ENCODE results near the gene DNAAF5. TPM values are rescaled to one million over a fixed set of nuclear protein-coding genes. Genes with fewer than 3 reads are reported as not detected.

Gene DNAAF5
- total RNA-seq, 1 experiment from 2014 or later = 37.1 TPM

DNA sequence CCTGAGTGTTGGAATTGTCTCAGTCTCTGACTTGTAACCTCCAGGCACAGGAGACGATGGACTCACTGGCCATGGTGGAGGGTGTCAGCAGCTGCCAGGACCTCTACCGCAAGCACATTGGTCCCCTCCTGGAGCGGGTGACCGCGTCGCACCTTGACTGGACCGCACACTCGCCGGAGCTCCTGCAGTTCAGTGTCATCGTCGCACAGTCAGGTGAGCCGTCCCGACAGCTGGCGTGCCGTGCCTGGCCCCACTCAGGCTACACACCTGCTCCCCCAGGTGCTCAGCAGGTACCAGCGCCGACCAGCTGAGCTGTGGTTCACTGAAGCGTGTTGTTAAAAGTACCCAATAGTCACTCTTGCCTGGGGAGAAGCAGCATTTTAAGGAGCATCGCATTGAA is 37.3 kb downstream of the DNAAF5 start:
- DNase-seq (ENCODE audit: extremely low read depth, low read depth) = no peak

DNA sequence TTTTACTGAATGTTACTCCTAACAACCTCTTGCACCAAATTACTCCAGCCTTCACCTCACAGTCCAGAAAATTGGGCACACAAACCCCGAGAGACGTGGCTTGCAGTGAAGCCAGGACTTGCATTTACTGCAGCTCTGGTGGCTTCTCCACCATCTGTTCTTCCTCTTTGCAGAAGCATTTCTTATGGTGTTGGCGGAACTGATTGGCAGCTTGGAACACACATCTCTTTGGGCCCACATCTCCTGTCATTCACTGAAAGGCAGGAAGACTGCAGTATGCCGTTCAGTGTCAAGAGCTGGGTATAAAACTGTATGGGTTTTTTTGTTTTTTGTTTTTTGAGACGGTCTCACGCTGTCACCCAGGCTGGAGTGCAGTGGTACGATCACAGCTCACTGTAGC is 38.9 kb downstream of the DNAAF5 start:
- DNase-seq (ENCODE audit: extremely low read depth, low read depth) = no peak

DNA sequence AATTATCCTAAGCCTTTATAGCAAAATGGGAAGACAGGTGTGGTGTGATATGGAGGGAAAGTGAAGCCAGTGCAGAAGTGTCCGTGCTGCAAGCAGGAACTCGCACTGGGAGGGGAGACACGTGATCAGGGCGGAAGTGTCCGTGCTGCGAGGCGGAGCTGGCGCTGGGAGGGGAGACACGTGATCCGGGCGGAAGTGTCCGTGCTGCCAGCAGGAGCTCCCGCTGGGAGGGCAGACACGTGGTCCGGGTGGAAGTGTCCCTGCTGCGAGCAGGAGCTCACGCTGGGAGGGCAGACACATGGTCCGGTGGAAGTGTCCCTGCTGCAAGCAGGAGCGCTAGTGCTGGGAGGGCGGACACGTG is 41.1 kb downstream of the DNAAF5 start:
- DNase-seq (ENCODE audit: extremely low read depth, low read depth) = no peak

DNA sequence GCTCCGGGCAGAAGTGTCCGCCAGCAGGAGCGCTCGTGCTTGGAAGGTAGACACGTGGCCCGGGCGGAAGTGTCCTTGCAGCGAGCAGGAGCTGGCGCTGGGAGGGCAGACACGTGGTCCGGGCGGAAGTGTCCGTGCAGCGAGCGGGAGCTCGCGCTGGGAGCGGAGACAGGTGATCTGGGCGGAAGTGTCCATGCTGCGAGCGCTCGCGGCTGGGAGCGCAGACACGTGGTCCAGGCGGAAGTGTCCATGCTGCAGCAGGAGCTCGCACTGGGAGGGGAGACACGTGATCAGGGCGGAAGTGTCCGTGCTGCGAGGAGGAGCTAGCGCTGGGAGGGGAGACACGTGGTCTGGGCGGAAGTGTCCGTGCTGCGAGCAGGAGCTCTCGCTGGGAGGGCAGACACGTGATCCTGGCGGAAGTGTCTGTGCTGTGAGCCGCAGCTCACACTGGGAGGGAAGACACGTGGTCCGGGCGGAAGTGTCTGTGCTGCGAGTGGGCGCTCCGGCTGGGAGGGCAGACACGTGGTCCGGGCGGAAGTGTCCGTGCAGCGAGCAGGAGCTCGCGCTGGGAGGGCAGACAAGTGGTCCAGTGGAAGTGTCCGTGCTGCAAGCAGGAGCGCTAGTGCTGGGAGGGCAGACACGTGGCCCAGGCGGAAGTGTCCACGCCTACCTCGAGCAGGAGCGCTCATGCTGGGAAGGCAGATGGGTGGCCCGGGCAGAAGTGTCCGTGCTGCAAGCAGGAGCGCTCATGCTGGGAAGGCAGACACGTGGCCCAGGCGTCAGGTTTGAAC is 41.6 kb downstream of the DNAAF5 start:
- no peak for DNase-seq (ENCODE audit: extremely low read depth, low read depth)

DNA sequence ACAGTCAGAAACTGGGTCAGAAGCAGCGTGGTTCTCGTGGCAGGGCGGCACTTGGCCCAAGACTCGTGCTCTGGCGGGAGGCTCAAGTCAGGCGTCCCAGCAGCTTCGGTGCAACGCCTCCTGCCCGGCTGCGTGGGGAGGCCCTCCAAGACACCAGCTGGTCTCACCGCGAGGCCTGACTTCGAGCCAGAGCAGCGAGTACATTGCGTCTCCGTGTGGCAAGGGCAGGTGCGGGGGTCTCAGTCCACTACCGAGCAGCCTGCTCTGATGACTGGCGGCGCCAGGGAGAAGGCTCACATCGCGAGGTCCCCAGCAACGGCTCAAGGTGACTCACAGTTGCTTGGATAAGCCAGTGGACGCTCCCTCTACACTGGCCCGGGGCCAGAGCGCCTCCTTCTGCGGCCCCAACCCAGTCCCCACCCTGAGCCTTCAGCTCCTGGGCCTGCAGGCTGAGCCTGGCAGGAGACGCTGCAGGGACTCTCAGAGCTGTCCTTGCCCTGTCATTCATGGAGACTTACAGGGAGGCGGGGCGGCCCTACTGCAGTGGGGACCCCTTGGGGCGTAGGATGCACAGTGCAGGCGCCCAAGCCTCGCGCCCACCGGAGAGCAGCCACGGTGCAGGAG is 42.5 kb downstream of the DNAAF5 start:
- no peak for DNase-seq (ENCODE audit: extremely low read depth, low read depth)

DNA sequence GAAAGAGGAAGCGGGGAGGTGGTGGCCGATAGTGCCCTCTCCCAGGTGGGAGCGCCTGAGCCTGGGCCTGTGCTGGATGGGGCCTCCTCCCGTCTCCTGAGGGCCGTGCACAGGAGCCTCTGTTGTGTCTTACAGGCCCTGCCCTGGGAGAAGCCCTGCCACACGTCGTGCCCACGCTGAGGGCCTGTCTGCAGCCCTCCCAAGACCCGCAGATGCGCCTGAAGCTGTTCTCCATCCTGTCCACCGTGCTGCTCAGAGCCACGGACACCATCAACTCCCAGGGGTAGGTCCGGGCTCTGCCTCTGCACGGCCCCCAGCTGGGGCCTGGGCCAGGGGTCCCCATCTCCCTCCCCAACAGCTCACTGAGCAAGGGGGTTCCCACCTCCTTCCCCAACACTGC is 43.8 kb downstream of the DNAAF5 start:
- DNase-seq (ENCODE audit: extremely low read depth, low read depth) = no peak

DNA sequence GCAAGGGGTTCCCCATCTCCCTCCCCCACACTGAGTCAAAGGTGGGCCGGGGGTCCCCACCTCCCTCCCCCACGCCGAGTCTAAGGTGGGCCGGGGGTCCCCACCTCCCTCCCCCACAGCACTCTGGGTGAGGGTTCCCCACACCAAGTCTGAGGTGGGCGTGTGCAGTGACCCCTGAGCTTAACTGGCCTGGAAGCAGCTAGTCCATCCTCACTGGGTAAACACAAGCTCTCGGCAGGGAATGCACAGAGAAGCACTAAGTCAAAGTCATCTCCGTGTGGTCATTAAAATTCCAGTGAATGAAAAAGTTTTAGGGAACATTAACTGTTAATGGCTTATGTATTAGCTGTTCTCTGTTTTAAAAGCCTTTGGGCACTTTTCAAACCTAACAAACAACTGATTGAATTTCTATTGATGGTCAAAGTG is 44.3 kb downstream of the DNAAF5 start:
- no peak for DNase-seq (ENCODE audit: extremely low read depth, low read depth)

DNA sequence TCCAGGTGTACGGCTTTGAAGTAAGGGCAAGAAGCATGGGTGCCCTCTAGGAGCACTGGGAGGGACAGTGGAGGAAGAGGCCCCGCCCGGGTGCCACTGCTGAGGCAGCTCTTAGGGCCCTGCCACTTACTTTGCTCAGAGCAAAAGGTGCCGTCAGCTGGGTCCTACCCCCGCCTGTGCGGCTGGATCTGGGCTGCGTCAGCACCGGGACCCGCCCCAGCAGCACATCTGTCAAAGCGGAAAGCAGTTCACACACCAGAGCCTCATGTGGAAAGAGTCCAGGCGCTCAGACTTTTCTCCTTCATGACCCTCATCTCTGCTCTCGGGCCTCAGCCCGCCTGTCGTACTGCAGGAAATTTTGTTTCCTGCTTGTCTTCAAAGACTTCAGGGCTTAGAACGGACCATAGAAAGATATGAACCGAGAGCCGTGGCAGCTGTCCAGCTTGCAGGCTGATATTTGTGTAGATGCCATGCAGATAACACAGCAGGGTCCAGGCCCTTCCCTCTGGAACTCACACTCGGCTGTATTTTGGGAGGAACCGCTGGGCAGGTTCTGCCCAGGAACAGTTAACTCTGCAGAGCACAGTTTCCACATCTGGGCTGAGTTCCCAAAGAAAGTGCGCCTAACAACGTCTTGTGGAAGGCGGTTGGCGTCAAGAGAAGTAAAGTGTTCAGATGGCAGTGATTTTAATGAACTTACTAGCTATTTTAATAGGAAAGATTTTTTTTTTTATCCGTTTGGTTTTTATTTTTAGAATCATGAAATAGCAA is 44.9 kb downstream of the DNAAF5 start:
- DNase-seq (ENCODE audit: extremely low read depth, low read depth) = no peak

DNA sequence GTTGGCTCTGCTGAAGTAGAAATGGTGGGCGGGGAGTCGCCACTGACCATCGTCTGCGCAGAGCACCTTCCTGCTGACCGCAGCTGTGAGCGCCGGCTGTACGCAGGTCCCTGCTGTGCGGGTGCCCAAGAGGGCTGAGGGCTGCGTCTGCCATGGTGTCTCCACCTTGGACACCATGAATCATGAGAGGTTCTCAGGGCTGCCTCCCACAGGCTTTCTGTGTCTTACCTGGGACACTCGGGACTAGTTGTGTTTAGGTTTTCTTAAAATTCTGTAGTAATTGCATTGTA is 45.5 kb downstream of the DNAAF5 start:
- DNase-seq (ENCODE audit: extremely low read depth, low read depth) = no peak

DNA sequence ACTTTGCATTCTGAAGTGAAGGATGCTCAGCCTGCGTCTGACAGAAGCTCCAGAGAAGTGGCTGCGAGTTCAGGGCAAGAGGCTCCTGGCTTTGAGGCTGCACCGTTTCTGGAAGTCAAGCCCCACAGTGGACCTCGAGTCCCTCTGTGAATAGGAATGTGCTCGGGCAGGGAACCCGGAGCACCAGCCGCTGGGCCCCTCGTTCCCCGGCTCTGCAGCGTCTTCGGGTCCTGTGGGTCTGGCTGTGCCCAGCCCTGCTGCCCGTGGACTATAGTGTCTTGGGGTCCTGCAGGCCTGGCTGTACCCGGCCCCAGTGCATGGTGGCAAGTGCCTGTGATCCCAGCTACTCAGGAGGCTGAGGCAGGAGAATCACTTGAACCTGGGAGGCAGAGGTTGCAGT is 45.9 kb downstream of the DNAAF5 start:
- no peak for DNase-seq (ENCODE audit: extremely low read depth, low read depth)

DNA sequence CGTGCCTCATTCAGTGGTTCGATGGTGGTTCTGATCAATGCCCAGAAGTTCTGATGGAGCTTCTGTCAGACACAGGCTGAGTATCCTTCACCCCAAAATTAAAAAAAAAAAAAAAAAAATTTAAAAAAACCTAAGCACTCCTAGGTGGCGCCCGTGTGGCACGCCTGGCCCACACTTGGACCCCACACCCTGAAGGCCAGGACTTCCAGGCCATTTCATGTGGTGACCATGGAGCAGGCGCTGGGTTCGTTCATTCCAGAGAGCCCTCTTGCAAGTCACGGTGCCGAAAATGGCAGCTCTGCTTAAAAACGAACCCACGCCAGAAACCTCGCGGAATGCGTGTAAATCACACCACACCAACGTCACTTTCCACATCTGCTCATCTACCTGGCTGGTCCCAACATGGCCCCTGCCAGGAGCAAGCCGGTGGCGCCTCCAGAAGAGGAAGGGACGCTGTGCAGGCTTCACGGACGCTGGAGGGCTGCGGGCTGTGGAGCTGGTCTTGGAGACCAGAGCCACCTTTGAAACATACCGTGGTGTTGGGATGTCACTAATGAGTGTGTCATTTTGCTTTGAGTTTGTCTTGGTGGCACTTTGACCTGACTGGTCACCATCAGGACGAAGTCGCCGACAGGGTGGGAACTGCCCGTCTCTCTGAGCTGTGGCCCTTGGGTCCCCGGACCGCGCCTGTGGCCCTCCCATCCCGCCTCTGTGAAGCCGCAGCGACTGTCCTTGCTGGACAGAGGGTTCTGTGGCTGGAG is 46.5 kb downstream of the DNAAF5 start:
- no peak for DNase-seq (ENCODE audit: extremely low read depth, low read depth)

DNA sequence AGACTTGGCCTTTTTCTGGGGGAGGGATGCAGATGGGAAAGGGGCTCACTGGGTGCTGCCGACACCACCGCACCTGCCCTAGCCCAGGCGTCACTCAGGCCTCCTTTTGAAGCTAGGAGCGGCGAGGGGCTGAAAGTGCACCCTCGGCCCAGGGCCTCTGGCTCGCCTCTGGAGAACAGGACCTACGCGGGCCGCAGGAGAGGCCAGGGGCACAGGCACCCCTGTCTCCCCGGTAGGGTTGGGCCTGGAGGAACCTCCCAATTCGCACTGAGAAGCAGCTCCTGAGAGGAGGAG is 47.1 kb downstream of the DNAAF5 start:
- DNase-seq (ENCODE audit: extremely low read depth, low read depth) = no peak

DNA sequence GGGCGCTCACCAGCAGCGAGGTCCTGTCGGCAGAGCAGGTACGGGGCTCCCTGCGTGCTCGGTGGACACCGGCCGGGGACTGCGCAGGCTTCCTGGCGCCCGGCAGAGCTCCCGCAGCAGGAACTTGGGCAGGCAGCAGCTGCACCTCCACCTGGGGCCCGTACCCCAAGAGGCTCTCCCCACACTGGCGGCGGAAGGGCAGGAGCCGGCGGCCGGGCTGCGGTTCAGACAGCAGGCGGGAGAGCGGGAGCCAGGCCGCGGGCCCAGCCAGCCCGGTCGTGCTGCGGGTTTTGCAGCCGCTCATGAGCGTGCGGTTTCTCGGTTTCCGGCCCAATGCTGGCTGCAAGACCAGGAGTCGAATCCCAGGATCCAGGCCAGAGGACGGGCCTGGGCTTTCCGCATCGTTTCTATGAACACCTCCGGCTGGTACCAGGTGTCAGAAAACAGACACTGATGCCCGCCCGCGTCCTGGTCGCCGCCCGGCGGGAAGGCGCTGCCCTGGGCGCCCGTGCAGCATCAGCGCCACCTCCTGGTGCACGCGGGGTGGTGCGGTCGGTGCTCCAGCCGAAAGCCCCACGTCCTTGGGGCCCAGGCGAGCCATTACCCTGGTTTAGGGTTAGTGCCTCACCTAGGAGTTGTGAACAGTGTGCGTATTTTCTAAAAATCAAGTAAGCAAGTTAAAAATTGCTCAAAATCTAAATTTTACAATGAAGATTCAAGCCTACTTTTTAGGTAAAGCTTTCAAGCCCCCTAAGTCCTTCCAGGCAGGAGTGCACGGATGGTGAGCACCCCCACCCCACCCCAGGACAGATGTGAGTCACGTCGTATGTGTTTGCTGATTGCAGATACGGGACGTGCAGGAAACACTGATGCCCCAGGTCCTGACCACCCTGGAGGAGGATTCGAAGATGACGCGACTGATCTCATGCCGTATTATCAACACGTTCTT is 47.9 kb downstream of the DNAAF5 start:
- peak; percentile 42 for DNase-seq (ENCODE audit: extremely low read depth, low read depth)

DNA sequence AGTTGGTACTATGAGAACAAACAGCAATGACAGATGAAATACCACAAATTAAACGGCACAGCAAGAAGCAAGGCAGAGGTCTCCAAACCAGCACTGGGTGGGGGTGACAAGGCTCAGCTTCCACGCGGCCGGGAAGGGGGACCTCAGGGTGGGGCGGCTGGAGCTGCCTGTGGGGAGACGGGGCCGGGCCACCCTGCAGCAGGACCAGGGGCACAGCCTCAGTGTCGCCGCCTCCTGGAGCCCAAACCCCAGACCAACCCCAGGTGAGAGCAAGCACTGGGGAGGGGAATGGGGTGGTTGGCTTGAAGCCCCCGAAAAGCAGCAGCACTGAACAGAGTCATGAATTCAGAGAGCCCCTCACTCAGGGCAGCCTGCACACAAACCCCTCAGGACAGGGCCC is 49.9 kb downstream of the DNAAF5 start:
- DNase-seq (ENCODE audit: extremely low read depth, low read depth) = no peak

DNA sequence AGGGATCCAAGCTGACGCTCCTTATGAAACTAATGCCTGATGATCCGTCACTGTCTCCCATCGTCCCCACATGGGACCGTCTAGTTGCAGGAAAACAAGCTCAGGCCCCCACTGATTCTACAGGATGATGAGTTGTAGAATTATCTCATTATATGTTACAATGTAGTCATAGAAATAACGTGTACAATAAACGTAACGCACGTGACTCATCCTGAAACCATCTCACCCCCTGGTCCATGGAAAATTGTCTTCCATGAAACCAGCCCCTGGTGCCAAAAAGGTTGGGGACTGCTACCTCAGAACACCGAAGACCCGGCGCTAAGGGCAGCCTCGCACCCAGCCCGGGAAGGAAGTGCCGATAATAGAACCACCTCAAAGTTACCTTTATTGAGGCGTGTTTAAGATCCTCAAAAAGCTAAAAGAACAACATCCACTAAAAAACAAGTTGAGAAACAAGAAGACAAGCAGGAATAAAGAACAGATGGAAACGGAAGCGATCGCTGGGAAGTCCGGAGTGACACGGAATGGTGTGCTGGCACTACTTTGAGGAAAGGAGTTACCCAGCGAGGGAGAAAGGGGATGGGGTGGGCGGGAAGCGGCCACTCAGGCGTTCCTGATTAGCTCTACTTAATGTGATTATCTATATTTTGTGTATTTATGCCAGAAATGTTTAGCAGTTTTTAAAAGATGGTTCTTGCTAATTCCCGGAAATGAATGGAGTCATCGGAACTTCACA is 50.7 kb downstream of the DNAAF5 start:
- no peak for DNase-seq (ENCODE audit: extremely low read depth, low read depth)

DNA sequence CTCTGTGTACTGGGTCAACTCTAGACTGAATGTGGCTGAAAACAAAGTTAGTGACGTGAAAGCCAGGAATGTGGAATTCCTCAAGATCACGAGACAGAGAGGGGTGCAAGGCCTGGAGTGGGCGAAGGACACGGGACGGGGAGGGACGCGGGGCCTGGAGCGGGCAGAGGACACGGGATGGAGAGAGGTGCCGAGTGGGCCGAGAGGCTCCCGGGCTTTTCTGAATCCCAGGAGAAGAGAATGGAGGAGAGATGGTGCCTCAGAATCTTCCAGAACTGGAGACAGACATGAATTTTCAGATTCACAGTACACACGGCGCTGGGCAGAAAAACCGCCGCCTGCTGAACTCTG is 51.2 kb downstream of the DNAAF5 start:
- no peak for DNase-seq (ENCODE audit: extremely low read depth, low read depth)

DNA sequence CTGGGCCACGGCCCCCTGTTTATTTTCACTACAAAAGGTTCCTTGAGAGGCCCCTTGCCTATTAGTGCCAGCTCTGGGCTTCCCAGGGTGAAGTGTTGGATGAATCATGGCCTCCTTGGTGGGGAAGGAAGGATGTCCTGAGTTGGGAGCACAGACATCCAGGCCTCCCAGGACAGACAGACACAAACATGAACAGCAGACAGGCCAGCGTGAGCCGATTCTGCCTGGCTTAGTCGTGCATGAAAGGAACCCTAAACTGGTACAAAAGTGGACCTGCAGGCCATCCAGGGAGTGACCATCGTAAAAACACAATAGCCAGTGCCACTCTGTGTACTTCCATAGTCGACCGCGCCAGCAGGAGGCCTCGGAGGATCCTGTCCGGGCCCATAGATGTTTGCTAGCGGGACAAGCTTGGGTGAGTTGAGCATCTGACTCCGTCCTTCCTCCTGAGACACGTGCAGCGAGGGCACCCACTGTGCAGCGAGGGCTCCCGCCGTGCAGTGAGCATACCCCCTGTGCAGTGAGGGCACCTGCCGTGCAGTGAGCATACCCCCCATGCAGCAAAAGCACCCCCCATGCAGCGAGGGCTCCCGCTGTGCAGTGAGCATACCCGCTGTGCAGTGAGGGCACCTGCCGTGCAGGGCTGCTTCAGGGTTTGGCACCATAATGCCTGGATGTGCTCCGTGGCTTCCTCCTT is 51.9 kb downstream of the DNAAF5 start:
- no peak for DNase-seq (ENCODE audit: extremely low read depth, low read depth)

DNA sequence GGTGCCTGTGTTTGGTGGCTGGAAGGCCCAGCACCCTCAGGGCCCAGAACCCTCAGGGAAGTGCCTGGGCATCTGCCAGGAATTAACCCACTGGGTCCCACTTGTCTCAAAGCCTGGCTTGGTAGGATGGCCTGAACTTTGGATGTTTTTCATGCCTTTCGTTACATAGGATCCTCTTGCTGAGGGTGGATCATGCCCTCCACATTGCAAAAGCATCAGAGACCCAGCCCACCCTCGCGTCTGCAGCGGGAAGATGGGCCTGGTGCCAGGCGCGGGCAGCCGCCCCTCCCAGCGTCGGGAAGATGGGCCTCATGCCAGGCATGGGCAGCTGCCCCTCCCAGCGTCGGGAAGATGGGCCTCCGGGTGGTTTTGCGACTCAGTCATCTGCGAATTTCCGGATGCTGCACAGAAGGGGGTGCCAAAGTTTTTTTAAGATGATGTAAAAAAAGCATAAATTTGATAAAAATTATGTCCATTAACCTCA is 52.5 kb downstream of the DNAAF5 start:
- DNase-seq (ENCODE audit: extremely low read depth, low read depth) = no peak

DNA sequence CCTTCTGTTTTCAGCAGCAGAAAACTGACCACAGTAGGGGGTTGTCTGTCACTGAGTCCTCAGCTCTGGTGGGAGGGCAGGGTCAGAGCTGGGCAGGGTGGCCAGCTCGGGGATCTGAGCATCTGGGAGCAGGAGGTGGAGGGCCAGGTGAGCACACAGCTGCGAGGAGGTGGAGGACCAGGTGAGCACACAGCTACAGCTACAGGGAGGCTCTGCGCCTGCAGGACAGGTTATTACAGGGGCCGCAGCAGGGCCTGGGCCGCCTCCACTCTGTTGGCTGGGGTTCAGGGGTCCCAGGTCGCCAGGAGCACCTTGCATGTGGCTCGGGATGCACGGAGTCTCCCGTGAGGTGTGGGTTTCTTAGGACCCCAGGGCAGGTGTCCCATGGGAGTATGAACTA is 53.0 kb downstream of the DNAAF5 start:
- no peak for DNase-seq (ENCODE audit: extremely low read depth, low read depth)

All from NCI-H460 (cell line).